ENCODE results near the gene DBP.

- peak in 1 of 3 donors; percentile 57 for TF ChIP-seq POLR2AphosphoS5 (IDR thresholded peaks at IDR 0.05)
- TF ChIP-seq, protein P1, sequence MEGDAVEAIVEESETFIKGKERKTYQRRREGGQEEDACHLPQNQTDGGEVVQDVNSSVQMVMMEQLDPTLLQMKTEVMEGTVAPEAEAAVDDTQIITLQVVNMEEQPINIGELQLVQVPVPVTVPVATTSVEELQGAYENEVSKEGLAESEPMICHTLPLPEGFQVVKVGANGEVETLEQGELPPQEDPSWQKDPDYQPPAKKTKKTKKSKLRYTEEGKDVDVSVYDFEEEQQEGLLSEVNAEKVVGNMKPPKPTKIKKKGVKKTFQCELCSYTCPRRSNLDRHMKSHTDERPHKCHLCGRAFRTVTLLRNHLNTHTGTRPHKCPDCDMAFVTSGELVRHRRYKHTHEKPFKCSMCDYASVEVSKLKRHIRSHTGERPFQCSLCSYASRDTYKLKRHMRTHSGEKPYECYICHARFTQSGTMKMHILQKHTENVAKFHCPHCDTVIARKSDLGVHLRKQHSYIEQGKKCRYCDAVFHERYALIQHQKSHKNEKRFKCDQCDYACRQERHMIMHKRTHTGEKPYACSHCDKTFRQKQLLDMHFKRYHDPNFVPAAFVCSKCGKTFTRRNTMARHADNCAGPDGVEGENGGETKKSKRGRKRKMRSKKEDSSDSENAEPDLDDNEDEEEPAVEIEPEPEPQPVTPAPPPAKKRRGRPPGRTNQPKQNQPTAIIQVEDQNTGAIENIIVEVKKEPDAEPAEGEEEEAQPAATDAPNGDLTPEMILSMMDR (IDR thresholded peaks at IDR 0.05 in 8 of 11, conservative IDR thresholded peaks at IDR 0.05 in 3 of 11), result no peak
Observed at GRCh38 chr19:48627865-48628314, 9.3 kb downstream of the DBP start.

Measured in spleen (tissue), 7 donors.